ENCODE measurements around the gene SFXN5.

Gene SFXN5

DNA sequence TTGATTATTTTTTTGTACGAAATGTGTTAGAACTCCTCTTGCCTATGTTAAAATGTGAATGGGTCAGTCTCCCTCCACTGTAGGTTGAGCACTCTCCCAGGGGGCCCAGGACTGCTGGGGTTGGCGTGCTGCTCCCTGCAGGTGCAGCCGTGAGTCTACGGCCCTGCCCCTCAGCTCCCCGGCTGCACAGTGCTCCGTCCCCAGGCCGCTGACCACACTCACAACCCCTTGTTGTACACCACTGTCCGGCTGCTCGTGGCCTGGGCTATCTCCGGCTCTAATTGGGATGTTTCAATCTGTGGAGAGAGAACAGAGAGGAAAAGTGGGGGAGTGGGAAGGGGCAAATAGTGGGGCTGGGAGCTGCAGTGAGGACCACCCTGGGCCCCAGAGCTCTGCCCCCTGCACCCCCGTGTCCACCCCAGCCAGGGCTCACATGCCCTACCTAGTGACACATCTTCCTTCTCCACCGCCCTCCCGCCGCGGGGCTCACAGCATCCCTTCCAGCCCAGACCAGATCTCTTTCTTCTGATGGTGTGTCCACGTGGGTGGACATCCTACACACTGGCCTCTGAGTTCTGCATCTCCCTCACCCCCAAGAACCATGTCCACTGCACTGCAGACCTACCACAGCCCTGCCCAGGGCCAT, 126.6 kb downstream of the SFXN5 start:
- Histone ChIP-seq H3K4me3 (IDR thresholded peaks at IDR 0.05; ENCODE audit: insufficient read depth, low read depth, low read length) (no peak overlapping the region), H3K4me1 (ENCODE audit: low read depth, poor library complexity, severe bottlenecking) (no peaks in the 10 kb centered on the region), H3K4me2 (no peak overlapping the region), H3K27me3 (ENCODE audit: insufficient read depth, low read depth) (no peaks in the 10 kb centered on the region), H3K79me2 (ENCODE audit: insufficient read depth, low read depth) (no peaks in the 10 kb centered on the region), H3K36me3 (ENCODE audit: insufficient read depth) (no peaks in the 10 kb centered on the region), H3K27ac (no peak overlapping the region), H4K20me1 (ENCODE audit: insufficient read depth) (no peaks in the 10 kb centered on the region), H2AFZ (ENCODE audit: low read depth) (no peak overlapping the region), H3K9ac (no peak overlapping the region)
- TF ChIP-seq, protein P1, sequence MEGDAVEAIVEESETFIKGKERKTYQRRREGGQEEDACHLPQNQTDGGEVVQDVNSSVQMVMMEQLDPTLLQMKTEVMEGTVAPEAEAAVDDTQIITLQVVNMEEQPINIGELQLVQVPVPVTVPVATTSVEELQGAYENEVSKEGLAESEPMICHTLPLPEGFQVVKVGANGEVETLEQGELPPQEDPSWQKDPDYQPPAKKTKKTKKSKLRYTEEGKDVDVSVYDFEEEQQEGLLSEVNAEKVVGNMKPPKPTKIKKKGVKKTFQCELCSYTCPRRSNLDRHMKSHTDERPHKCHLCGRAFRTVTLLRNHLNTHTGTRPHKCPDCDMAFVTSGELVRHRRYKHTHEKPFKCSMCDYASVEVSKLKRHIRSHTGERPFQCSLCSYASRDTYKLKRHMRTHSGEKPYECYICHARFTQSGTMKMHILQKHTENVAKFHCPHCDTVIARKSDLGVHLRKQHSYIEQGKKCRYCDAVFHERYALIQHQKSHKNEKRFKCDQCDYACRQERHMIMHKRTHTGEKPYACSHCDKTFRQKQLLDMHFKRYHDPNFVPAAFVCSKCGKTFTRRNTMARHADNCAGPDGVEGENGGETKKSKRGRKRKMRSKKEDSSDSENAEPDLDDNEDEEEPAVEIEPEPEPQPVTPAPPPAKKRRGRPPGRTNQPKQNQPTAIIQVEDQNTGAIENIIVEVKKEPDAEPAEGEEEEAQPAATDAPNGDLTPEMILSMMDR (conservative IDR thresholded peaks at IDR 0.05; ENCODE audit: low read depth, low read length) = no peak

DNA sequence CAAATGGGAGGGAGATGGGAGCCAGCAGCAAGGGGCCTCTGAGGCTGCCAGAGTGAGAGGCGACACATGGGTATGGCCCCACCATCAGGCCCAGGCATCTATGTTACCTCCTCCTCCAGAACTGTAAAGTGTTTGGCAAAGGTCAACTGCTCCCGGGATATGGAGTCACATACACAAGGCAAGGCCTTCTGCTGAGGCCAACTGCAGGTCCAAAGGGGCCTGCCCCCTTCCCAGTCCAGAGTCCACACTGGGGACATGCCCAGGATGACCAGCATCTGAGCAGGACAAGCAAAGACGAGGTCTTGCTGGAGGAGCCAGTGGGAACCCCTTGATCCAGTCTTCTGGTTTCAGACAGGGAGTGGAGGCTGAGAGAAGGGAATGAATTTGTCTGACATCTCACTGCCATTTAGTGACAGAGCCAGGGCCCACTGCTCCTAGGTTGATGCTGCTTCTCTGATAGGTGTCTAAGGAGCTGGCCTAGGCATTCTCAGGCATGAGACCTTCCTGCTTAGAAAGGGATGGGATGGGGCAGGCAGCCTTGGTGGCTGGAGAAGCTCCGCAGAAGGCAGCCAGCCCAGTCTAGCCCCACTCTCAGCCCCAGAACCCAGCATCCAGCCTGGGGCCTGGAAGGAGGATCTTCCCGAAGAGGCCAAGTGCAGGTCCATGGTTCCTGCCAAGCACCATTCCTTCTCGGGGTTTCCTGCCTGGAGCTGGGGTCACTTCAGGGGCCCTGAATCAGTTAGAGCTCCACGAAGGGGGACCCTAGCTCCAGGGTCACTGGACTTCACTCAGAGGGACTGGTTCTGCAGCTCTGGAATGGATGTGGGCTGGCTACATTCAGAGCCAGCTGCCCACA, 127.7 kb downstream of the SFXN5 start:
- no peak overlapping the region for H3K4me3 ChIP-seq (IDR thresholded peaks at IDR 0.05; ENCODE audit: insufficient read depth, low read depth, low read length)
- no peaks in the 10 kb centered on the region for H3K4me1 ChIP-seq (ENCODE audit: low read depth, poor library complexity, severe bottlenecking)
- H3K4me2 ChIP-seq = no peak overlapping the region
- TF ChIP-seq, protein P1 (conservative IDR thresholded peaks at IDR 0.05; ENCODE audit: low read depth, low read length) = no peak
- H3K9ac ChIP-seq = no peak overlapping the region
- no peaks in the 10 kb centered on the region for H3K36me3 ChIP-seq (ENCODE audit: insufficient read depth)
- H3K79me2 ChIP-seq (ENCODE audit: insufficient read depth, low read depth) = no peaks in the 10 kb centered on the region
- H2AFZ ChIP-seq (ENCODE audit: low read depth) = no peak overlapping the region
- H3K27me3 ChIP-seq (ENCODE audit: insufficient read depth, low read depth) = no peaks in the 10 kb centered on the region
- no peaks in the 10 kb centered on the region for H4K20me1 ChIP-seq (ENCODE audit: insufficient read depth)
- no peak overlapping the region for H3K27ac ChIP-seq

DNA sequence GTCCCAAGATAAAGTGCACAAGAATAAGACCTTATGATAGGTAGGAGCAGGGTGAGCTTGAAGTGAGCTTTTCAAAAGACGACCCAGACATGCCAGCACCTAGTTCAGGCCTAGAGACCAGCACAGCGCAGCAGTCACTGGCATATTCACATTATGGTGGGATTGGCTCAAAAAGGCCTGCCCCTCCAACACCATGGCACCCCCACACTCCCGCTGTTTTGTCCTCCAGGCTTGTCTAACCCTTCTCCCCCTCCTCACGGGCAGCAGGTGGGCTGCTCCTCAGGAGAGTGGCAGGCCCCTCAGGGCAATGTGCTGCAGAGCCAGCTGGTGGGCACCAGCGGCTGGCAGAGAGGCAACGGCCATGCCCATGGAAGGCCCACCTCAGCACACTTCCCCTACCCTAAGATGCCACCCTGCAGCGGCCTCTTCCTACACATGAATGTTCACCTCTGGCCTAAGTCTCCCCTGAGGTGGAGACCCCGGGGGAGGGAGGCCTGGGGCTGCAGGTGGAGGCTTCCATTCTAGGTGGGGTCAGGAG, 128.6 kb downstream of the SFXN5 start:
- H3K79me2 ChIP-seq (ENCODE audit: insufficient read depth, low read depth) = no peaks in the 10 kb centered on the region
- H3K27ac ChIP-seq = no peak overlapping the region
- no peak overlapping the region for H3K9ac ChIP-seq
- H3K36me3 ChIP-seq (ENCODE audit: insufficient read depth) = no peaks in the 10 kb centered on the region
- TF ChIP-seq, protein P1 (conservative IDR thresholded peaks at IDR 0.05; ENCODE audit: low read depth, low read length) = no peak
- H2AFZ ChIP-seq (ENCODE audit: low read depth) = no peak overlapping the region
- H4K20me1 ChIP-seq (ENCODE audit: insufficient read depth) = no peaks in the 10 kb centered on the region
- no peaks in the 10 kb centered on the region for H3K4me1 ChIP-seq (ENCODE audit: low read depth, poor library complexity, severe bottlenecking)
- no peak overlapping the region for H3K4me3 ChIP-seq (IDR thresholded peaks at IDR 0.05; ENCODE audit: insufficient read depth, low read depth, low read length)
- H3K27me3 ChIP-seq (ENCODE audit: insufficient read depth, low read depth) = no peaks in the 10 kb centered on the region
- H3K4me2 ChIP-seq = no peak overlapping the region

GRCh38 chr2:72942293-72942692, 129.2 kb downstream of the SFXN5 start:
- H3K4me2 ChIP-seq = no peak overlapping the region
- H3K27me3 ChIP-seq (ENCODE audit: insufficient read depth, low read depth) = no peaks in the 10 kb centered on the region
- H3K27ac ChIP-seq = no peak overlapping the region
- no peaks in the 10 kb centered on the region for H3K36me3 ChIP-seq (ENCODE audit: insufficient read depth)
- H3K4me3 ChIP-seq (IDR thresholded peaks at IDR 0.05; ENCODE audit: insufficient read depth, low read depth, low read length) = no peak overlapping the region
- TF ChIP-seq, protein P1 (conservative IDR thresholded peaks at IDR 0.05; ENCODE audit: low read depth, low read length) = no peak
- H3K9ac ChIP-seq = no peak overlapping the region
- H3K79me2 ChIP-seq (ENCODE audit: insufficient read depth, low read depth) = no peaks in the 10 kb centered on the region
- no peaks in the 10 kb centered on the region for H3K4me1 ChIP-seq (ENCODE audit: low read depth, poor library complexity, severe bottlenecking)
- no peak overlapping the region for H2AFZ ChIP-seq (ENCODE audit: low read depth)
- no peaks in the 10 kb centered on the region for H4K20me1 ChIP-seq (ENCODE audit: insufficient read depth)

Data from KMS-11 (cell line).